PC-3 (cell line): ENCODE results near the gene PLA2G2E. TPM values are rescaled to one million over a fixed set of nuclear protein-coding genes. Genes with fewer than 3 reads are reported as not detected.

ENCODE experiments used
- ATAC-seq: fragments of 200-7000 bp; cut with Tn5 transposase; 2 replicates; pipeline ENCODE4 v1.9.1; 2020; ENCODE audit warnings: mild to moderate bottlenecking, moderate library complexity
- BruUV-seq: library from RNA; stranded (reverse); fragments of 400-500 nt; replicated peaks from 2 replicates; lab custom pipeline; 2021; lab: Mats Ljungman, UMichigan
- CTCF ChIA-PET: fragments of 300-600 bp; sonication (Branson Sonifier 250); formaldehyde crosslinking; loops from one replicate; lab custom pipeline; 2022; ENCODE audit warnings: antibody characterized with exemption; lab: Charles Lee
- POLR2A ChIA-PET: fragments of 300-600 bp; sonication (Branson Sonifier 250); formaldehyde crosslinking; loops from one replicate; lab custom pipeline; 2022; ENCODE audit warnings: antibody characterized with exemption; ENCODE audit not compliant: unreplicated experiment; lab: Charles Lee
- DNase-seq: peaks from one replicate; pipeline ENCODE4 v3.0.0-alpha.2; 2015
- H2AFZ ChIP-seq: fragments of 300-600 bp; sonication (generic); 2 replicates; pipeline ENCODE4 v1.6.0; 2016; ENCODE audit warnings: antibody characterized with exemption, low read length
- H3F3A ChIP-seq: fragments of 300-600 bp; sonication (generic); one replicate; pipeline ENCODE4 v1.6.0; 2017; ENCODE audit warnings: antibody characterized with exemption, low read length, control low read depth, mild to moderate bottlenecking; ENCODE audit not compliant: unreplicated experiment
- H3K27ac ChIP-seq: fragments of 300-600 bp; sonication (generic); 2 replicates; pipeline ENCODE4 v1.5.1; 2016; ENCODE audit warnings: mild to moderate bottlenecking, low read length
- H3K27me3 ChIP-seq: fragments of 300-600 bp; sonication (generic); 2 replicates; pipeline ENCODE4 v1.6.1; 2016; ENCODE audit warnings: low read length, mixed read lengths
- H3K36me3 ChIP-seq: fragments of 300-600 bp; sonication (generic); 2 replicates; pipeline ENCODE4 v1.6.1; 2016; ENCODE audit warnings: low read depth, mixed run types, low read length, mixed read lengths
- H3K4me1 ChIP-seq: fragments of 300-600 bp; sonication (generic); 2 replicates; pipeline ENCODE4 v1.5.1; 2016; ENCODE audit warnings: low read length; ENCODE audit not compliant: insufficient read depth
- H3K4me2 ChIP-seq: fragments of 300-600 bp; sonication (generic); 2 replicates; pipeline ENCODE4 v1.6.0; 2016; ENCODE audit warnings: low read length
- H3K4me3 ChIP-seq: fragments of 300-600 bp; sonication (generic); 2 replicates; pipeline ENCODE4 v1.5.1; 2016; ENCODE audit warnings: mild to moderate bottlenecking, low read length, mixed read lengths
- H3K79me2 ChIP-seq: fragments of 300-600 bp; sonication (generic); 2 replicates; pipeline ENCODE4 v1.6.1; 2017; ENCODE audit warnings: low read length, mixed read lengths
- H3K9ac ChIP-seq: fragments of 300-600 bp; sonication (generic); 2 replicates; pipeline ENCODE4 v1.6.0; 2016; ENCODE audit warnings: mild to moderate bottlenecking, low read length
- H3K9me2 ChIP-seq: fragments of 300-600 bp; sonication (generic); replicated peaks from 2 replicates; pipeline ENCODE4 v1.6.1; 2016; ENCODE audit warnings: mixed run types, low read length, mixed read lengths
- H3K9me3 ChIP-seq: fragments of 300-600 bp; sonication (generic); 2 replicates; pipeline ENCODE4 v1.6.1; 2016; ENCODE audit warnings: low read length, mixed read lengths
- H4K20me1 ChIP-seq: fragments of 300-600 bp; sonication (generic); 2 replicates; pipeline ENCODE4 v1.6.1; 2016; ENCODE audit warnings: low read length, mixed read lengths
- CTCF ChIP-seq: fragments of 300-600 bp; sonication (generic); conservative IDR thresholded peaks from 2 replicates; pipeline ENCODE4 v1.5.1; 2017; ENCODE audit warnings: antibody characterized with exemption, low read depth, mild to moderate bottlenecking, low read length
- EZH2 ChIP-seq: fragments of 300-600 bp; sonication (generic); IDR thresholded peaks from one replicate; pipeline ENCODE4 v1.6.1; 2017; ENCODE audit warnings: antibody characterized with exemption, mild to moderate bottlenecking, low read length; ENCODE audit not compliant: unreplicated experiment
- EZH2phosphoT487 ChIP-seq: fragments of 300-600 bp; sonication (generic); IDR thresholded peaks from 2 replicates; pipeline ENCODE4 v1.6.1; 2018; ENCODE audit warnings: mild to moderate bottlenecking, antibody characterized with exemption, low read length, borderline replicate concordance
- intact Hi-C: fragments of 100-400 bp; cut with micrococcal nuclease; formaldehyde crosslinking; loops from 2 replicates; pipeline ENCODE4 v1.9.0; 2023
- total RNA-seq: library from RNA; depleted of rRNA; stranded (reverse); fragments of >200 nt; gene quantifications from 2 replicates; pipeline ENCODE4 v1.2.3, GENCODE V29; 2014

The PLA2G2E gene
- total RNA-seq, 1 experiment from 2014 or later, result not detected

- no TSS peak for BruUV-seq
- POLR2A ChIA-PET, result no interaction called here
- CTCF ChIA-PET, result no interaction called here
Measured at GRCh38 chr1:19946971-19947370, 23.6 kb upstream of the PLA2G2E start.

GRCh38 chr1:19946331-19946751 lies 22.9 kb upstream of the PLA2G2E start:
- DNase-seq (no peak), ATAC-seq (no peak)
- Histone ChIP-seq H2AFZ (no peak overlapping the region), H3K9me2 (no peaks in the 10 kb centered on the region), H3K9me3 (no peaks in the 10 kb centered on the region), H3K27me3 (no peaks in the 10 kb centered on the region), H3K36me3 (no peaks in the 10 kb centered on the region), H3K4me1 (peaks cover 6% of the 10 kb centered on the region; the same call in 1 of the 2 replicates), H3F3A (no peaks in the 10 kb centered on the region), H4K20me1 (no peaks in the 10 kb centered on the region), H3K4me2 (no peak overlapping the region), H3K4me3 (no peak overlapping the region), H3K27ac (no peak overlapping the region), H3K79me2 (no peaks in the 10 kb centered on the region), H3K9ac (no peak overlapping the region)
- no TSS peak for BruUV-seq
- intact Hi-C loops, result no loop called here
- ChIA-PET POLR2A (no interaction called here), CTCF (no interaction called here)
- TF ChIP-seq CTCF (no peak), EZH2phosphoT487 (no peak), EZH2 (no peak)

More at GRCh38 chr1:19946971-19947370, 23.6 kb upstream of the PLA2G2E start:
- Histone ChIP-seq H3K4me2 (no peak overlapping the region), H3K9me3 (no peaks in the 10 kb centered on the region), H3K36me3 (no peaks in the 10 kb centered on the region), H4K20me1 (no peaks in the 10 kb centered on the region), H3K79me2 (no peaks in the 10 kb centered on the region), H3F3A (no peaks in the 10 kb centered on the region), H3K9ac (no peak overlapping the region), H3K9me2 (no peaks in the 10 kb centered on the region), H3K4me3 (no peak overlapping the region), H3K27ac (no peak overlapping the region), H3K4me1 (peaks cover 6% of the 10 kb centered on the region; the same call in 1 of the 2 replicates), H3K27me3 (no peaks in the 10 kb centered on the region), H2AFZ (no peak overlapping the region)
- no peak for TF ChIP-seq CTCF
- no peak for TF ChIP-seq EZH2
- no peak for TF ChIP-seq EZH2phosphoT487
- ATAC-seq (no peak), DNase-seq (no peak)
- intact Hi-C loops, result no loop called here

GRCh38 chr1:19945914-19946313 lies 22.5 kb upstream of the PLA2G2E start:
- POLR2A ChIA-PET, result no interaction called here

More at GRCh38 chr1:19945914-19946313, 22.5 kb upstream of the PLA2G2E start:
- Histone ChIP-seq H3K4me3 (no peak overlapping the region), H3K79me2 (no peaks in the 10 kb centered on the region), H3K27me3 (no peaks in the 10 kb centered on the region), H3K4me1 (peaks cover 6% of the 10 kb centered on the region; the same call in 1 of the 2 replicates), H3K9ac (no peak overlapping the region), H3K27ac (no peak overlapping the region), H3K4me2 (no peak overlapping the region), H3K9me2 (no peaks in the 10 kb centered on the region), H2AFZ (no peak overlapping the region), H3F3A (no peaks in the 10 kb centered on the region), H3K36me3 (no peaks in the 10 kb centered on the region), H4K20me1 (no peaks in the 10 kb centered on the region), H3K9me3 (no peaks in the 10 kb centered on the region)
- TF ChIP-seq CTCF (no peak), EZH2phosphoT487 (no peak), EZH2 (no peak)
- DNase-seq (no peak), ATAC-seq (no peak)
- CTCF ChIA-PET, result no interaction called here
- BruUV-seq, result no TSS peak
- intact Hi-C loops, result no loop called here
